Erythroblast (primary cell): ENCODE results near the gene SCIN.

Experiments used
- GATA1 ChIP-seq: IDR thresholded peaks from 2 replicates; pipeline ENCODE4 v1.6.1; 2011; ENCODE audit warnings: low read depth, mild to moderate bottlenecking, control low read depth, low read length, moderate library complexity
- POLR2A ChIP-seq: IDR thresholded peaks from 2 replicates; pipeline ENCODE4 v1.6.1; 2011; ENCODE audit warnings: mild to moderate bottlenecking, low read length

- no peak for TF ChIP-seq POLR2A
- TF ChIP-seq GATA1 = no peak
Measured at GRCh38 chr7:12543586-12543985, 26.9 kb upstream of the SCIN start.
